Retinal pigment epithelial cell (primary cell): ENCODE results near the gene LNX2.
A peak's percentile ranks its signal among the peaks of the same experiment; 100 is the strongest.

Experiments
- DNase-seq: peaks from one replicate; pipeline ENCODE4 v3.0.0-alpha.2; 2010; ENCODE audit warnings: low read depth
- H3K4me3 ChIP-seq: 2 replicates; pipeline ENCODE4 v1.5.1; 2011; ENCODE audit warnings: mild to moderate bottlenecking, low read length, control low read depth, moderate library complexity
- TF ChIP-seq, protein P1 (sequence below): conservative IDR thresholded peaks from 2 replicates; pipeline ENCODE4 v1.5.1; 2011; ENCODE audit warnings: low read depth, low read length, control low read depth, inconsistent platforms

LNX2 gene

GRCh38 chr13:27570906-27571305 lies 49.4 kb downstream of the LNX2 start:
- TF ChIP-seq, protein P1, sequence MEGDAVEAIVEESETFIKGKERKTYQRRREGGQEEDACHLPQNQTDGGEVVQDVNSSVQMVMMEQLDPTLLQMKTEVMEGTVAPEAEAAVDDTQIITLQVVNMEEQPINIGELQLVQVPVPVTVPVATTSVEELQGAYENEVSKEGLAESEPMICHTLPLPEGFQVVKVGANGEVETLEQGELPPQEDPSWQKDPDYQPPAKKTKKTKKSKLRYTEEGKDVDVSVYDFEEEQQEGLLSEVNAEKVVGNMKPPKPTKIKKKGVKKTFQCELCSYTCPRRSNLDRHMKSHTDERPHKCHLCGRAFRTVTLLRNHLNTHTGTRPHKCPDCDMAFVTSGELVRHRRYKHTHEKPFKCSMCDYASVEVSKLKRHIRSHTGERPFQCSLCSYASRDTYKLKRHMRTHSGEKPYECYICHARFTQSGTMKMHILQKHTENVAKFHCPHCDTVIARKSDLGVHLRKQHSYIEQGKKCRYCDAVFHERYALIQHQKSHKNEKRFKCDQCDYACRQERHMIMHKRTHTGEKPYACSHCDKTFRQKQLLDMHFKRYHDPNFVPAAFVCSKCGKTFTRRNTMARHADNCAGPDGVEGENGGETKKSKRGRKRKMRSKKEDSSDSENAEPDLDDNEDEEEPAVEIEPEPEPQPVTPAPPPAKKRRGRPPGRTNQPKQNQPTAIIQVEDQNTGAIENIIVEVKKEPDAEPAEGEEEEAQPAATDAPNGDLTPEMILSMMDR: no peak
- no peak overlapping the region for H3K4me3 ChIP-seq
- no peak for DNase-seq

GRCh38 chr13:27569405-27569804 lies 50.9 kb downstream of the LNX2 start:
- no peak for DNase-seq
- TF ChIP-seq, protein P1: no peak
- H3K4me3 ChIP-seq: no peak overlapping the region

DNA sequence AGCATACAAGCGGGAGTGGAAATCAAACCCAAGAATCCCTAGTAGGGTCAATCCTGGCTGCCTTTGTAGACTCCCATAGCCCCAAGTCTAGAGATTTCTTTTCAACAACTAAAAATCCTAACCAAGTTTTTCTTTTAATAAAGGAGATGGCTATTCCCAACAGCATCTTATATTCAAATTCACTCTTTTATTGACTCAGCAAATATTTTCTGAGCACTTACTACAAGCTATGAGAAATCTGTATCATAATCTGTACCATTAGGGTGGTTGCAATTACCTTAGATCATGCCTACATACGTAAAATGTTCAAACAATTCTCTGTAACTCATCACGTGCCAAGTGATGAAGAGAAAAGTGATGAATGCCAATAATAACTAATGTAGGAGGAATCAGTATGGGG lies 54.5 kb downstream of the LNX2 start:
- TF ChIP-seq, protein P1: no peak
- H3K4me3 ChIP-seq: no peak overlapping the region
- no peak for DNase-seq

GRCh38 chr13:27562457-27562856 lies 57.9 kb downstream of the LNX2 start:
- TF ChIP-seq, protein P1: no peak
- H3K4me3 ChIP-seq: no peak overlapping the region
- no peak for DNase-seq

GRCh38 chr13:27559719-27560118 lies 60.6 kb downstream of the LNX2 start:
- DNase-seq: no peak
- TF ChIP-seq, protein P1: no peak
- H3K4me3 ChIP-seq: no peak overlapping the region

GRCh38 chr13:27556109-27556508 lies 64.2 kb downstream of the LNX2 start:
- no peak for DNase-seq
- TF ChIP-seq, protein P1: peak; percentile 9
- H3K4me3 ChIP-seq: no peak overlapping the region

GRCh38 chr13:27551562-27551961 lies 68.8 kb downstream of the LNX2 start:
- no peak for DNase-seq
- H3K4me3 ChIP-seq: no peak overlapping the region
- TF ChIP-seq, protein P1: no peak
